ENCODE measurements around the gene ABCC1.

The ABCC1 gene

DNA sequence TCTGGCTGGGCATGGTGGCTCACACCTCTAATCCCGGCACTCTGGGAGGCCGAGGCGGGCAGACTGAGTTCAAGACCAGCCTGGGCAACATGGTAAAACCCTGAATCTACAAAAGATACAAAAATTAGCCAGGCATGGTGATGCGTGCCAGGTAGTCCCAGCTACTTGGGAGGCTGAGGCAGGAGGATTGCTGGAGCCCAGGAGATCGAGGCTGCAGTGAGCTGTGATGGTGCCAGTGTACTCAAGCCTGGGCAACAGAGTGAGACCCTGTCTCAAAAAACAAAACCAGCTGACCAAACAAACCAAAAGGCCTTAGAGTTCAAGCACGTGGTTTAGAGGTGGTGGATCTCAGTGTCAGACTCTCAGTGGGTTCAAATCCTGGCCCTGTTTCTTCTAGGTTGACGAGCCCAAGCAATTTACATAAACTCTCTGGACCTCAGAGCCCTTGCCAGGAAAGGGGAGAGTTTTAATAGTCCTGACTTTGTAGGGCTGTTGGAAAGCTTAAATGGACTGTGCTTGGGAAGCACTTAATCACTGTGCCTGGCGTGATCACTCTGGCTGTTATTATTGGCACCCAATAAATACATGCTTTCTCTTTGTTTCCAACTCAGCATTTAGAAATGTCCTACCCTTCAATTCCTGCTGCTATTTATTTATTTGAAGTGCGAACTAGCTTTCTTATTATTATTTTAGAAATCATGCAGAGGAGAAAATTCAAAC is 44.7 kb downstream of the ABCC1 start:
- no peak for DNase-seq

- DNase-seq: no peak
These were observed 47.2 kb downstream of the ABCC1 start for GRCh38 chr16:15996432-15997109.

GRCh38 chr16:16000685-16001084 is 51.3 kb downstream of the ABCC1 start:
- DNase-seq: no peak

GRCh38 chr16:16001596-16002255 is 52.3 kb downstream of the ABCC1 start:
- DNase-seq: no peak

DNA sequence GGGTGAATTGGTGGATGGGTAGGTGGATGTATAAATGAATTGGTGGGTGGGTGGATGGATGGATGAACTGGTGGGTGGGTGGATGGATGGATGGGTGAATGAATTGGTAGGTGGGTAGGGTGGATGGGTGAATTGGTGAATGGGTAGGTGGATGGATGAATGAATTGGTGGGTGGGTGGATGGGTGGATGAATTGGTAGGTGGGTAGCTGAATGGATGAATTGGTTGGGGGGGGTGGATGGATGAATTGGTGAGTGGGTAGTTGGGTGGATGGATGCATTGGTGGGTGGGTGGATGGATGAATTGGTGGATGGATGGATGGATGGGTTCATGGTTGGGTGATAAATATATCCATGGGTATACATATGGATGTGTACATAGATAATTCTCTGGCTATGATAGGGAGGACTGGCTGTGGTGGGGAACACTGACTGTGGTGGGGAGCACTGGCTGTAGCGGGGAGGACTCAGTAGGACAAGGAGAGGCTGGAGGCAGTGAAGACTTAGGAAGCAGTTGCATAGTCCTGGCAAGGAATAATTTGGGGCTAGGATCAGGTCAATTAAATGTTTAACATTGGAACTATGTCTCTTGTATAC is 54.4 kb downstream of the ABCC1 start:
- DNase-seq: no peak

DNA sequence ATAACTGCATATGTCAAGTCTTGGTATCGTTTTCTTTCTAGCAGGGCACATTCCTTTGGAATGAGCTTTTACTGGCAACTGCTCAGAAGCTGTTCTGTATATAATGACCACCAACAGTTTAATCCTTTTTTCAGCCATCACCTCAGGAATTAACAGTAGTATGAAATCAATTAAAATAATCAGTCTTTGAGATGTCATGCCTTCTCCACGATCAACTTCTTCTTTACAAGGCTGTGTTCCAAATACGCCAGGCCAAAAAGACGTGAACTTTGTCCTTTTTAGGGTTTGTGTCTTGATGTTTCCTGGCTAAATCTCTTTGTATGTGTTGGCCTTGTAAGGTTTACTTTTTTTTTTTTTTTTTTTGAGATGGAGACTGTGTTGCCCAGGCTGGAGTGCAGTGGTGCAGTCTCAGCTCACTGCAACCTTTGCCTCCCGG is 54.9 kb downstream of the ABCC1 start:
- no peak for DNase-seq

GRCh38 chr16:16005721-16006120 is 56.3 kb downstream of the ABCC1 start:
- DNase-seq: no peak

GRCh38 chr16:16006650-16007049 is 57.2 kb downstream of the ABCC1 start:
- no peak for DNase-seq

DNA sequence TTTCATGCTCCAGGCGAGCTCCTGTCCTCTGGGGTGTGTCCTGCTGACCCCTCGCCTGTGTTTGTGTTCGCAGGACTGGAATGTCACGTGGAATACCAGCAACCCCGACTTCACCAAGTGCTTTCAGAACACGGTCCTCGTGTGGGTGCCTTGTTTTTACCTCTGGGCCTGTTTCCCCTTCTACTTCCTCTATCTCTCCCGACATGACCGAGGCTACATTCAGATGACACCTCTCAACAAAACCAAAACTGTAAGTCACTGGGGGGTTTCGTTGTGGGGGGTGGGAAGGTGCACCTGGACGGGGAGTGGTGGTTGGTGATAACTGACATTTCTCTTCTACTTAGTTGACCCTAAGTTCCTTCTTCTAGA is 58.3 kb downstream of the ABCC1 start:
- peak; percentile 40 for DNase-seq

DNA sequence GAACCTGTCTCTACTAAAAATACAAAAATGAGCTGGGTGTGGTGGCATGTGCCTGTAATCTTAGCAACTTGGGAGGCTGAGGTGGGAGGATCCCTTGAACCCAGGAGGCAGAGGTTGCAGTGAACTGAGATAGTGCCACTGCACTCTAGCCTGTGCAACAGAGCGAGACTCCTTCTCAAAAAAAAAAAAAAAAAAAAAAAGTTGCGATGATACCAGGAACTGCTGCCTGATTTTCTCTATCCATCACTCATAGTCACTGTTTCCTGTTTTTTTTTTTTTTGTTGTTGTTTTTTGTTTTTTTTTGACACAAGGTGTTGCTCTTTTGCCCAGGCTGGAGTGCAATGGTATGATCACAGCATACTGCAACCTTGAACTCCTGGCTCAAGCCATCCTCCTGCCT is 59.2 kb downstream of the ABCC1 start:
- no peak for DNase-seq

- DNase-seq: no peak
These were observed 60.0 kb downstream of the ABCC1 start for GRCh38 chr16:16009401-16009800.

GRCh38 chr16:16010194-16010593 is 60.8 kb downstream of the ABCC1 start:
- no peak for DNase-seq

DNA sequence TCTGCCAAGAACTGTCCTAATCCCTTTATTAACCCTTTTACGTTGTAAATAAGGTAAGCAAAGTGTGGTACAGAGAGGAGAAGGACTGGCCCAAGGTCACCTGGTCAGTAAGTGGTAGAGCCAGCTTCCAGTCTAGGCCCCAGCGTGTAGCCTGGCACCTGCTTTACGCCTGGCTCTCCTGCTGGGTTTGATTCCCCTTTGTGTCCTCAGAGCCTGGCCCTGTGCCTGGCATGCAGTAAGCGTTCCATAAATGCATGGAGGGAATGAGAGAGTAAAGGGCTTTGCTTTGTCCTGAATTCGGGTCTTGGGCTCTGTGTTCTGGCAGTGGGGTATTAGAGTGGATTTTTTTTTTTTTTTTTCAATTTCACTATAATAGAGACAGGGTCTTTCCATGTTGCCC is 62.7 kb downstream of the ABCC1 start:
- no peak for DNase-seq

DNA sequence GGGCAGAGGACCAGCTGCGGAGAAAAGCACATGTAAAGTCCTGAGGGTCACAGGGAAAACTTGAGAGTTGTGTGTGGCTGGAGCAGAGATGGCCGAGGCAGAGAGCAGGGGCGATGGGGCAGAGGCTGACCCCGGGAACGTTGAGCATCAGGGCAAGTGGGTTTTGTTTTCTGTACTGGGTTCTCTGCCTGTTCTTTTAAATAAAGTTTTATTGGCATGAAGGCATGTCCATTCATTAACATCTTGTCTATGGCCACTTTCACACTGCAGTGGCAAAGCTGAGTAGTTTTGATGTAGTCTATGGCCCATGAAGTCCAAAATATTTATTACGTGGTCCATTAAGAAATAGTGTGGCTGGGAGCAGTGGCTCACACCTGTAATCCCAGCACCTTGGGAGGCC is 64.4 kb downstream of the ABCC1 start:
- DNase-seq: no peak

GRCh38 chr16:16014329-16015224 is 65.2 kb downstream of the ABCC1 start:
- no peak for DNase-seq

DNA sequence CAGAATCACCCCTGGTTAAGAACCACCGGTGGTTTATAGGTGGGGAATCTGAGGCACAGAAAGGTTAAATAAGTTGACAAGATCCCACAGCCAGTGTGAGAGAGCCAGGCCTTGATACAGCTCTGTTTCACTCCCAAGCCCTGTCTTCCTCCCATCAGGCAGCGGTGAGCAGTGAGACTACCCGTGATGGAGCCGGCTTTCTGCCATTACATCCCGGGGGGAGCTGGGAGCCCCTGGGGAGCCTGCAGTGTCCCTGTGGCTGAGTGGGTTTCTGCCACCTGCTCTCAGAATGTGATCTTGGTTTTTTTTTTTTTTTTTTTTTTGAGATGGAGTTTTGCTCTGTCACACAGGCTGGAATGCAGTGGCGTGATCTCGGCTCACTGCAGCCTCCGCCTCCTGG is 66.4 kb downstream of the ABCC1 start:
- no peak for DNase-seq

DNA sequence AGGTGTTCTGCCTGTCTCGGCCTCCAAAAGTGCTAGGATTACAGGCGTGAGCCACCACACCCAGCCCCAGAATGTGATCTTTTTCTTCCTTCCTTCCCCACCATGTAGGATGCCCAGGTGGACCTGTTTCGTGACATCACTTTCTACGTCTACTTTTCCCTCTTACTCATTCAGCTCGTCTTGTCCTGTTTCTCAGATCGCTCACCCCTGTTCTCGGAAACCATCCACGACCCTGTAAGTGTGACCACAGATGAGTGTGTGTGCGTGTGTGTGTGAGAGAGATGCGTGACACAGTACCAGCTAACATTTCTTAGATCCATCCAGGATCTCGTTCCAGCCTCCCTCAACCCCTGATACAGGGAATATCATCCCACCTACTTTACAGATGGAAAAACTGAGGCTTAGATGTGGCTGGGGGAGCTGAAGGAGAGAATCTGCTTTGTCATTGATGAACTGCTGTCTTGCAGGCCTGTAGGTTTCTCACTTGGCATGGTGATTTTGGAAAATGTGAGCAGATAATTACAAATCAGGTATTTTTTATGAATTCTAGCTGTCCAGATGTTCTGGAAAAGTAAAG is 67.1 kb downstream of the ABCC1 start:
- DNase-seq: no peak

DNA sequence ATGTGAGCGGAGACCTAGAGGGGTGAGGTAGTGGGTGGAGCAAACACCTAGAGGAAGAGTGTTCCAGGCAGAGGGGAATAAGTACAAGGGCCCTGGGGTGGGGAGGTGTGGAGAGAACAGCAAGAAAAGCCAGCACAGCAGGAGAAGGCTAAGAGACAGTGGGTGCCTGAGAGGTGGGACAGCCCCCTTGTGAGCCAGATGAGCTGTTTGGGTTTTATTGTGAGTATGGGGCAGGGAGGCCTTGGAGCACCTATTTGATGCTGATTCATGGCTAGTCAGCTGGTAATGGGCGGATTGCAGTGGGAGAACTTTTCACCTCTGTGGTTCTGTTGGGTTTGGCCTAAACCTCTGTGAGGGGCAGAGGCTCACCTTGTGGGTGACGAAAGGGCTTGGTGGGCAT is 68.4 kb downstream of the ABCC1 start:
- DNase-seq: no peak

DNA sequence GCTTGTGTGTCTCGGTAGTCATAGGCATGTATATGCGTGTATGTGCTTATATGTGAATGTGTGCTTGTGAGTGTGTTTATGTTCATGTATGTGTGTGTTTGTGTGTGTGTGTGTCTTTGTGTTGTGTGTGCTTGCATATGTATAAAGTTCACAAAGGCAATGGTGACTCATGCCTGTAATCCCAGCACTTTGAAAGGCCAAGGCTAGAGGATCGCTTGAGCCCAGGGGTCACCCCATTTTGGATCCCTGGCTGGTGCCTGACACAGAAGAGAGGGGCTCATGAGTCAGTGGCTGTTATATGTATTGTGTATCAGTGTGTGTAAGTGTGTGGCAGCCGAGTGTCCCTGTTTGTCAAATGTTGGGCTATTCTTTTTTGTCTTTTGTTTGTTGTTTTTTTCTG is 69.3 kb downstream of the ABCC1 start:
- DNase-seq: no peak

DNA sequence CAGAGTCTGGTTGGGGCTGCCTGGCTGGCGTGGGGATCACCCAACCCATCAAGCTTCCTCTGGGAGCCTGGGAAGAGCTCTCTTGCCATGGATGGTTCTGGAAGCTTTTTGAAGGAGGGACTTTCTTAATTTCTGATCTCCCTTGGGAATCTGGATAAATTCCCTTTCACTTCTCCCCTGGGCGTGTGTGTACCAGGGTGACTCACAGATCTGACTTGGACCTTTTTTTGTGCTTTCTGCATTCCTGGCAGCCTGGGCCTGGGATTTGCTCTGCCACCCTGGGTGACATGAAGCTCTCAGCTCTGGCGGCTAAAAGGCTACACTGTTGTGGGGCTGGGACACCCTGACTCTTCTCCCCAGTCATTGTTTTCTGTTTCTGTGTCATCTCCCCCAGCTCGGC is 70.1 kb downstream of the ABCC1 start:
- DNase-seq: no peak

DNA sequence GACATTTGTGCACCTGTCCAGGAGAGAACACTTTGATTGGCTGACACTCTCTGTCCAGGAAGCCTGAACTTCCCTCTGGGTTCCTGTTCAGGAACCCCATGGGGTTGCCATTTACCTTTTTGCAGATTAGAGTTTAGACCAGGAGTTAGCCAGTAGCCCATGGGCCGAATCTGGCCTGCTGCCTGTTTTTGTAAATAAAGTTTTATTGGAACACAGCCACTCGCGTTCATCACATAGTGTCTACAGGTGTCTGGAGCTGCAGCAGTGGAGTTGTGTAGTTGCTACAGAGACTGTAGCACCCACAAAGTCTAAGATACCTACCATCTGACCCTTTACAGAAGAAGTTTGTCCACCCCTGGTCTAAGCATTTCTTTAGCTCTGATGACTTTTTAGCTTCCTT is 70.9 kb downstream of the ABCC1 start:
- DNase-seq: no peak

- peak; percentile 47 for DNase-seq
These were observed 71.6 kb downstream of the ABCC1 start for GRCh38 chr16:16021020-16021419.

DNA sequence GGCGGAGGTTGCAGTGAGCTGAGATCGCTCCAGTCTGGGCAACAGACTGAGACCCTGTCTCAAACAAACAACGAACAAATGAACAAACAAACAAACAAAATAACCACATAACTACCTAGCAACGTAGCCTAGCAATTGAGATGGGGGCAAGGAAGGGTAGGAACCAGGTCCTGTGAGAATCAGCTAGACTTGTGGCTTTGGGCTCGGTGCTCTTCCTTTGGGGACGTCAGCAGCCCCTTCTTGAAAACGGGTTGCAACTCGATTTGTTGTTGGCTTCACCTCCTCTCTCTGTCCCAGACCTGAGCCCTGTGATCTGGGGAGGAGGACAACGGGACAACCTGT is 72.2 kb downstream of the ABCC1 start:
- no peak for DNase-seq
